ENCODE measurements around the gene CENPB. TPM values are rescaled to one million over a fixed set of nuclear protein-coding genes. Genes with fewer than 3 reads are reported as not detected.

CENPB gene
- total and polyA plus RNA-seq, 2 experiments from 2014 or later, result 4.5 to 134 TPM

GRCh38 chr20:3820901-3821727 lies 34.6 kb upstream of the CENPB start:
- Histone ChIP-seq H4K20me1 (ENCODE audit: insufficient read depth) (no peaks in the 10 kb centered on the region), H3F3A (ENCODE audit: insufficient read depth) (peaks cover 4% of the 10 kb centered on the region; the same call in 1 of the 2 replicates), H3K27me3 (replicated peaks; ENCODE audit: insufficient read depth) (no peaks in the 10 kb centered on the region), H3K36me3 (ENCODE audit: low read depth) (peaks cover 9% of the 10 kb centered on the region), H3K4me1 (ENCODE audit: insufficient read depth) (peaks cover 15% of the 10 kb centered on the region), H3K9me3 (ENCODE audit: low read depth) (no peaks in the 10 kb centered on the region), H3K9ac (peak overlapping the region; percentile 96), H3K9me2 (ENCODE audit: insufficient read depth) (no peaks in the 10 kb centered on the region), H3K27ac (peak overlapping the region; percentile 97), H3K79me2 (ENCODE audit: insufficient read depth) (peaks cover 24% of the 10 kb centered on the region), H3K4me2 (ENCODE audit: unreplicated experiment) (peak overlapping the region; percentile 88), H2AFZ (peak overlapping the region; percentile 82), H3K4me3 (peak overlapping the region; percentile 87)
- WGBS, 2 experiments (ENCODE audit: low coverage in 1 of 2, low lambda C conversion rate in 2 of 2, missing lambda C conversion rate in 2 of 2), result 31 to 35% methylated on average over 20 of the region's 20 CpGs
- DNase-seq, result no peak
- in situ Hi-C loops (cut with MboI), result no loop called here
- no peak for TF ChIP-seq EZH2 (IDR thresholded peaks at IDR 0.05; ENCODE audit: insufficient read depth, poor library complexity, severe bottlenecking)

- Histone ChIP-seq H3F3A (ENCODE audit: insufficient read depth) (peaks cover 4% of the 10 kb centered on the region; the same call in 1 of the 2 replicates), H3K9me3 (ENCODE audit: low read depth) (no peaks in the 10 kb centered on the region), H2AFZ (peak within 1 kb of the TSS; percentile 82), H3K27ac (peak within 1 kb of the TSS; percentile 97), H3K4me2 (ENCODE audit: unreplicated experiment) (peak within 1 kb of the TSS; percentile 88), H3K79me2 (ENCODE audit: insufficient read depth) (peaks cover 24% of the 10 kb centered on the region), H3K4me3 (peak within 1 kb of the TSS; percentile 87), H3K27me3 (replicated peaks; ENCODE audit: insufficient read depth) (no peaks in the 10 kb centered on the region), H3K36me3 (ENCODE audit: low read depth) (peaks cover 9% of the 10 kb centered on the region), H3K9me2 (ENCODE audit: insufficient read depth) (no peaks in the 10 kb centered on the region), H3K9ac (peak within 1 kb of the TSS; percentile 96), H3K4me1 (ENCODE audit: insufficient read depth) (peaks cover 15% of the 10 kb centered on the region), H4K20me1 (ENCODE audit: insufficient read depth) (no peaks in the 10 kb centered on the region)
- TF ChIP-seq EZH2phosphoT487 (IDR thresholded peaks at IDR 0.05; ENCODE audit: insufficient read depth, low read depth) (no peak), EZH2 (IDR thresholded peaks at IDR 0.05; ENCODE audit: insufficient read depth, poor library complexity, severe bottlenecking) (no peak)
- in situ Hi-C loops (cut with MboI), result no loop called here
- WGBS, 2 experiments (ENCODE audit: low coverage in 1 of 2, low lambda C conversion rate in 2 of 2, missing lambda C conversion rate in 2 of 2), result 1 to 2% methylated on average over 72 to 89 of the region's 96 CpGs
- peak; percentile 98 for DNase-seq
These were observed 33.7 kb upstream of the CENPB start, which contains the start of gene AP5S1 for GRCh38 chr20:3820048-3820900. AP5S1 (plus strand) TSS chr20:3820547; CDS start chr20:3822118, 1,571 bp downstream.

GRCh38 chr20:3819411-3820047 lies 33.0 kb upstream of the CENPB start:
- H3K9me3 ChIP-seq (ENCODE audit: low read depth), result no peaks in the 10 kb centered on the region
- H3K4me1 ChIP-seq (ENCODE audit: insufficient read depth), result peaks cover 15% of the 10 kb centered on the region
- in situ Hi-C loops (cut with MboI), result no loop called here
- no peak for DNase-seq
- H3K27me3 ChIP-seq (replicated peaks; ENCODE audit: insufficient read depth), result no peaks in the 10 kb centered on the region
- H3K9ac ChIP-seq, result peak overlapping the region; percentile 96
- peak overlapping the region; percentile 87 for H3K4me3 ChIP-seq
- peak overlapping the region; percentile 82 for H2AFZ ChIP-seq
- H3K36me3 ChIP-seq (ENCODE audit: low read depth), result peaks cover 9% of the 10 kb centered on the region
- H3K4me2 ChIP-seq (ENCODE audit: unreplicated experiment), result peak overlapping the region; percentile 88
- H3K27ac ChIP-seq, result peak overlapping the region; percentile 97
- no peaks in the 10 kb centered on the region for H3K9me2 ChIP-seq (ENCODE audit: insufficient read depth)
- no peaks in the 10 kb centered on the region for H4K20me1 ChIP-seq (ENCODE audit: insufficient read depth)
- H3K79me2 ChIP-seq (ENCODE audit: insufficient read depth), result peaks cover 24% of the 10 kb centered on the region
- 71 to 72% methylated on average over 19 of the region's 20 CpGs for WGBS, 2 experiments (ENCODE audit: low coverage in 1 of 2, low lambda C conversion rate in 2 of 2, missing lambda C conversion rate in 2 of 2)
- peaks cover 4% of the 10 kb centered on the region; the same call in 1 of the 2 replicates for H3F3A ChIP-seq (ENCODE audit: insufficient read depth)
- TF ChIP-seq EZH2phosphoT487 (IDR thresholded peaks at IDR 0.05; ENCODE audit: insufficient read depth, low read depth) (no peak), EZH2 (IDR thresholded peaks at IDR 0.05; ENCODE audit: insufficient read depth, poor library complexity, severe bottlenecking) (no peak)

All from GM23248 (cell line).